NCI-H69 (cell line): Measurements from ENCODE around the gene FGFBP3.
A peak's percentile ranks its signal among the peaks of the same experiment; 100 is the strongest.

Experiments
- DNase-seq: peaks from one replicate; lab custom pipeline; 2025; lab: John Stamatoyannopoulos, UW

Gene FGFBP3

DNA sequence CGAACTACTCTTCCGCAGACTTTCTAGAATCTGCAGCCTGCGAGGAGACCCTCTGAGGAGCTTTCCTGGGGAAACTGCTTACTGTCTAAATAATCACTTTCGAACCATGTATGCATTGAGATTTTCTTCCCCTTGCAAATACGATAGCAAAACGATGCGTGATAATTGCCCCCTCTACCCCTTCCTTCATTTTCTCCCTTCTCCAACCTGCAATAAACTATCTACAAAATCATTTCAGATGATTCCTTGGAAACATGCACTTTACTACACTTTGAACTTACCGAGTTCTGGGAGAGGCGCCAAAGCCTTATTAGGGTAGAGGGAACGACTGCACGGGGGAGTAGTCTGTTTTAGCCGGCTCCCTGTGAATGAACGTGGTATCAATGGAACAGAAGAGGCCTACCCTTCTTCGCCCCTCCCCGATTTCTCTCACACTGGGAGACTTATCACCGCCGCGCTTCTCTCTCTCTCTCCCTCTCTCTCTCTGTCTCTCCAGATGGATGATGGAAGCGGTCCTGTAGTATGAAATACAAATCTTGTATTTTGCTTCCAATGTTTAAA is at the start of gene FGFBP3:
FGFBP3 (minus strand) TSS at position 370 of the 561 bp plus-strand sequence. CDS start 517 bp downstream, outside the sequence.
- peak; percentile 80 for DNase-seq

- DNase-seq: no peak
Observed at GRCh38 chr10:91957091-91957490, 47.8 kb upstream of the FGFBP3 start.

GRCh38 chr10:91955114-91955513 is 45.8 kb upstream of the FGFBP3 start:
- DNase-seq: no peak

DNA sequence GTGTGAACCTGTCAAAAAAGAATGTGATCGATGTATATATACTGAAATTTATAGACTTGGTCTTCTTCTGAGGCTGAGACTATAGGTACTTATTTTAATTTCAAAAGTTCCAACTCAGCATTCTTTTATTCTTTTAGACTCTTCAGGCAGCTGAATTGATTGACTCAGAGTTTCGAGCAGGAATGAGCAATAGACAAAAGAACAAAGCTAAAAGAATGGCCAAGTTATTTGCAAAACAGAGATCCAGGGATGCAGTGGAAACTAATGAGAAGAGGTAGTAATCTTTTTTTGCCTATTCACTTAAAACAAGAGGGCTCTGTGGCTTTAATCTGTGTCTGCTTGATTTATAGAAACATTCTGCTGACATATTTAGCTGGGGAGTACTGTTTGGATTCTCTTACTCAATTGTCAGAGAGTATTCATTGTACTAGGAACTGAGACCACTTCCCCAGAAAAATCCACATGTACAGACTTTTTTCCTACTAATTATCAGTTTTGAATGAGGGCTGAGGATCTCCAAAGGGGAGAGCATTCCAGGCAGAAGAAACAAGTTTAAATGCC is 44.4 kb upstream of the FGFBP3 start:
- no peak for DNase-seq

GRCh38 chr10:91944880-91945630 is 35.8 kb upstream of the FGFBP3 start:
- no peak for DNase-seq

GRCh38 chr10:91941426-91941825 is 32.1 kb upstream of the FGFBP3 start:
- DNase-seq: no peak

- no peak for DNase-seq
Observed at GRCh38 chr10:91939653-91940052, 30.4 kb upstream of the FGFBP3 start.

DNA sequence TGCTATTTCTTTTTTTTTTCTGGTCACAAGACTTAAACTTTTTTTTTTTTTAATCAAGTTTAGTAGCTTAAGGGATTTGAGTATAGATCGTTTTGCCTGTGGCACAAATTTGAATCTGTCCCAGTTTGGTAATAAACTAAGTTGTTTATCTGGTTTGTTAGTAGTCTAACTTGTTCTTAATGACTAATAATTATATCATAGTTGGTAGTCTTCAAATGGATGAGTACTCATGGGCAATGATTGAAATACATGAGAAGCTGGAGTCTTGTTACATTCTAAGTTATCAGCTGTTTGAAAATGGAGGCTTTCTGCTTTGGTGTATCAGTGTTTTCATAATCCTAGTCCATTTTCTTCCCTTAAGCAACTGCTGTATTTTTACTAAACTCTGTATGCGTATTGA is 26.6 kb upstream of the FGFBP3 start:
- DNase-seq: no peak

DNA sequence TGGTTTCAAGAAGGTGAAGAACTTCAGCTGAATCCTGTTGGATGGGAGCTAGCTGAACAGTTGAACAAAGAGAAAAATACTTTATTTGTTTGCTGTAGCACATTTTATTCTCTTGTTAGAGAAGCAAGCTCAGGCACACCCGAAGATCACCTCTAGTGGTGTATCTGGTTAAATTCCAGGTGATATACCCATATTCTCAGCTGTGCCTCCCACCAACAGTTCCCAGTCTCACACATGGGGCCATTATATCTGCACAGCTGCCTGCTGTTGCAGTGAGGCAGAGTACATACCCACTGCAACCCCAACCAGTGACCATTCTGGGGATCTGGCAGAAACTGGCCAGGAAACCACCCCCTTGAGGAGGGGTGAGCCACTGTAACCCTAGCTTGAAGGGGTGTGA is 23.5 kb upstream of the FGFBP3 start:
- DNase-seq: no peak

DNA sequence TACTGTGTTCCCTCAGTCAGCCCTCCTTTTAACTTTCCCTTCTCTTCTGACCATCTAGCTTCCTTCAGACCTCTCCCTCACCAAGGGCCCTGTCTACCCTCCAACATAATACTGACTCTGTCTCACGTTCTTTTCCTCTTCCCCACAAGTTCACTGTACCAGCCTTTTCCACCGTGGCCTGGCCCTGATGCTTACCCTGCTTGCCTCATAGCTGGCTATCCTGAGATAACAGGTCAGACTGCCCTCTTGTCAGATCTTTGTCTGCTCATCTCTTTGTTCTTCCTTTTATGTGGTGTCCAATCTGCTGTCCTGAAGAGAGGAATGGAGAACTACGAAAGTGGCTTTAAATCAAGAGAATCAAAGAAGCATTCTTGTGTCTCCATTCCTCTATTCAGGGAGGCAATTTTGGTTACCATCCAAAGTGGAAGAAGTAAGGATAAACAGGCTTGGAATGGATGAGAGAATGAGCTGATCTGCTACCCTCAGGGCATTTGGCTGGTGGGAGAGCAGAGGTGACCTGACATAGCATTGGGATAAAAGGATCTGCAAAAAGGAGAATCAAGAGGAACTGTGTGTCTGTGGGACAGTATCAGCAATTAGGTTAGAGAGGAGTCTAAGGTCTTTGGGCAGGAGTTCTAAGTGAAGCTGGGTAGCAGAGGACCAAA is 22.4 kb upstream of the FGFBP3 start:
- DNase-seq: no peak

- no peak for DNase-seq
Observed at GRCh38 chr10:91930939-91931338, 21.7 kb upstream of the FGFBP3 start.

GRCh38 chr10:91925022-91925320 is 15.7 kb upstream of the FGFBP3 start:
- DNase-seq: no peak

DNA sequence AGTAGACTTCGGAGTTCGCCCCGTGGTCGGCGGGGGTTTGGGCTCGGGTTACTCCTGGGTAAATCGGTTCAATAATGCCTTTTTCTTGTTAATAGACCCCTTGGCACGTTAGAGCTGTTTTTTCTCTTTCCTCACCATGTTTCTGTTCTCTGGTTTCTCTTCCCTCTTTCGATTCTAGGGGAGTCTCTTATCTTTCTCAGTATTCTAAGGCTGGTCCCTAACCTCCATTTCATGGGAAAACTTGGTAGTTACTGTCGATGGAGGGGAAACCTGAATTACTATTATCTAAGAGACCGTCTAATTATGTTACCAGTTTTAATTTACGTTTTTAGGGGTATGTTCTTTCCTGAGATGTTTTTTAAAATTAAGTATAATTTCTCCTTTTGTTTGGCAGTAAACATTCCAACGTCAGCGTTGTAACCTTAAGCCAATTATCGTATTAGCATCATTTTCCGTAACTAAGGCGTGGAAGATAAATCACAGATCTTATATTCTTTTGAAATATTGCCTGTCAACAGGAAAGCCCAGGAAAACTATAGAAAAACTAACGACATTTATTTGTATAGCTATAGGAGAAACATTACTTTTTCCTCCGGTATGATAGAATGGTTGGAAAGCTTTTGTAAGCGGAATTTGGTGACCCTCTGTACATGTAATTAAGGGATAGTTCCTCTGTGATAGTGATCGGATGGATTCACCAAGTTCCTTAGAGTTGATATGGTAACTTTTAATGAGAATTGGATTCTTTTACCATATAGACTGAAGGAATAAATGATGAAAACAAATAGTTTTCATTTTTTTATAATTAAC is 15.1 kb upstream of the FGFBP3 start:
- DNase-seq: peak; percentile 44

GRCh38 chr10:91923371-91924211 is 14.3 kb upstream of the FGFBP3 start, which contains the start of gene BTAF1:
Gene BTAF1, plus strand, starts transcription at chr10:91923770. Its CDS starts 307 bp downstream, at chr10:91924077.
- DNase-seq: peak; percentile 92

DNA sequence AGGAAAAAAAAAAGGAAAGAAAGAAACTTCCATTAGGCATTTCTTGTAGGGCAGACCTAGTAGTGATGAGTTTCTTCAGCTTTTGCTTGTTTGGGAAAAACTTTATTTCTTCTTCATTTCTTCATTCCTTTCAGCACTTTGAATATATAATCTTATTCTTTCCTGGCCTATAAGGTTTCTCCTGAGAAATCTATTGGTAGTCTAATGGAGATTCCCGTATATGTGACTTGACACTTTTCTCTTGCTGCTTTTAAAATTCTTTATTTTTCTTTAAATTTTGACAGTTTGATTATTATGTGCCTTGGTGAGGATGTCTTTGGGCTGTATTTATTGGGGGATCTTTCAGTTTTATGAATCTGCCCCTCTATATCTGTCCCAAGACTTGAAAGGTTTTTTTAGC is 10.4 kb upstream of the FGFBP3 start:
- no peak for DNase-seq

DNA sequence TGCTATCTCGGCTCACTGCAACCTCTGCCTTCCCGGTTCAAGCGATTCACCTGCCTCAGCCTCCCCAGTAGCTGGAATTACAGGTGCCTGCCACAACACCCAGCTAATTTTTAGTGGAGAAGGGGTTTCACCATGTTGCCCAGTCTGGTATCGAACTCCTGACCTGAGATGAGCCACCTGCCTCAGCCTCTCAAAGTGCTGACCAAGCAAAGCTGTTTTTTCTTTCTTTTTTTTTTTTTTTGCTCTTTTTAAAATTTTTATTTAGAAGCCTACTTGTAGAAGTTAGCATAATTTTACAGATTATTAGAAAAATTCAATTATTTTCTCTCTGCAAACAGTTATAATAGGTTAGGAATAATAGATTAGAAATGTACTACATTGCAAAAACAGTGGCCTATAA is 1.2 kb upstream of the FGFBP3 start:
- DNase-seq: no peak

GRCh38 chr10:91908337-91909116 is 759 bp downstream of the FGFBP3 start:
- peak; percentile 84 for DNase-seq

GRCh38 chr10:91907914-91908336 is 1.4 kb downstream of the FGFBP3 start:
- peak; percentile 45 for DNase-seq

- DNase-seq: no peak
Observed at GRCh38 chr10:91907033-91907594, 2.2 kb downstream of the FGFBP3 start.
